HL-60/S4 treated with retinoic acid at 250 ng/mL for 4 days and 3 days (cell line): ENCODE results near the gene MMP12.

Experiments
- in situ Hi-C: fragments of 300-500 bp; cut with MboI; formaldehyde crosslinking; loops from 2 replicates; pipeline ENCODE4 v1.7.0; 2022; ENCODE audit warnings: low sequenced_read_pairs

MMP12 gene

GRCh38 chr11:102850973-102851745 is 23.6 kb downstream of the MMP12 start:
- in situ Hi-C loops: no loop called here

GRCh38 chr11:102849311-102849710 is 25.5 kb downstream of the MMP12 start:
- in situ Hi-C loops: no loop called here

- in situ Hi-C loops: no loop called here
These were observed 28.5 kb downstream of the MMP12 start for GRCh38 chr11:102846292-102846691.

DNA sequence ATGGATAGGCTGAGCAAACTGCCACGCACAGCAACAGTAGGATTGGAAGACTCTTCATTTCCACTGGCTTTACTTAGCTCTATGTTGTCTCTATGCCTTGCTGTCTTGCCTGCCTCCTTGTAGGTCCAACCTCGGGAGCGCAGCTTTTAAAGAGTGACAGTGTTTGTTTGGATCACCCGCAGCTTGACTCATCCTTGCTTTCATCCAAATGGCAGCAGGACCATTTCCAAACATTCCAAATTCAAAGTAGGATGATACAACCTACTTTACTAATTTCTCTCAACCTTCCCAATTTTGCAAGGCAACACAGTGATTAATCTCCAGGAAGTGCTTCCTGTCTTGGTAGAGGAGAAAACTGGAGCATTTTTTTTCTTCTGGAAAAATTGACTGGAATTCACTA is 31.3 kb downstream of the MMP12 start, which contains the start of gene MMP3:
MMP3 (minus strand) TSS at position 121 of the 400 bp plus-strand sequence; CDS start at position 58, 63 bp downstream.
- in situ Hi-C loops: no loop called here

DNA sequence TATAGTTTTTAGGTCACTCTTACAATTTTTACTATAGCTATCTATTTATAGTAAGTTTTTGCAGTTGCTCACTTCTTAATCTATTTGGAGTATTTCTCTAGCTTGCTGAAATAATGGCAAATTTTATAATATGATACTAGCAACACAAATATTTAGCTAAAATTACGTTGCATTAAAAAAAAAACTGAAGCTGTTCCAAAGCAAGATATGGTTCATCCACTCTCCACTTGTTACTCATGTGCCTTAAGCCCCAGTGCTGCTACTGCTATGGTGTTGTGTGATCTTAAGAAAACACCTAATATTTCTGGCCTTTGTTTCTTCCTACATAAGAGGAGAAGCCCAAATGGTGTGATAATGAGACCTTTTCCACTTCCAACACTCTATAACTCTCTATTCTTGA is 31.9 kb downstream of the MMP12 start:
- in situ Hi-C loops: no loop called here

DNA sequence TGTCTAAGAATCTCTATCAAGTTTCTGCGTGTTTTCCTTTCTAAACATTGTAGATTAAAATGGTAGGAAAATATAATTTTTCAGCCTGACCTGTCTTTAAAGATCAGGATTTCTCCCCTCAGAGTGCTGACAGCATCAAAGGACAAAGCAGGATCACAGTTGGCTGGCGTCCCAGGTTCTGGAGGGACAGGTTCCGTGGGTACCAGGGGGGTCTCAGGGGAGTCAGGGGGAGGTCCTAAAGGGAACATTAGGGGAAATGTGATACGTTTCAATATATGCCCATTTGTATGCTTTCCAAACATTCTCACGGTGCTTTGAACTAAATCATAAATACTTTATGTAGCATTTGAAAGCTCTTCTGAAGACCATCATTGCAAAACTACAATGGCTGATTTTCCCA is 34.8 kb downstream of the MMP12 start:
- in situ Hi-C loops: no loop called here

DNA sequence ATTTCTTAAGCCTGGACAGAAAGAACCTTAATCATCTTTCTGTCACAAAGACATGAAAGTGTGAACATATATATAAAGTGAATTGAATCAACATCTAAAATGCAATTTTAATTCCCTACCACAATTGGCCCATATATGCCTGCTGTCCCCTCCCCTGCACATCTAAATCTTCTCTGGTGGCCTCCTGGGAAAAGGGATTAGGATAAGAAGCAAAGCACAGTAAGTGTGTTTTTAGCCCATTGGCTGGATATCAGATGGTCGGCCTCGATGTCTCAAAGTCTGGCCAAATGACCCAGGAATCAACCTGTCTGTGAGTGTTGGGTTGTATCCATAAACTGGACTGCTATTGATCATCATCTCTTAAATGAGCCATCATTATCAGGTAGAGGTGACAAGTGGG is 37.1 kb downstream of the MMP12 start:
- in situ Hi-C loops: no loop called here

DNA sequence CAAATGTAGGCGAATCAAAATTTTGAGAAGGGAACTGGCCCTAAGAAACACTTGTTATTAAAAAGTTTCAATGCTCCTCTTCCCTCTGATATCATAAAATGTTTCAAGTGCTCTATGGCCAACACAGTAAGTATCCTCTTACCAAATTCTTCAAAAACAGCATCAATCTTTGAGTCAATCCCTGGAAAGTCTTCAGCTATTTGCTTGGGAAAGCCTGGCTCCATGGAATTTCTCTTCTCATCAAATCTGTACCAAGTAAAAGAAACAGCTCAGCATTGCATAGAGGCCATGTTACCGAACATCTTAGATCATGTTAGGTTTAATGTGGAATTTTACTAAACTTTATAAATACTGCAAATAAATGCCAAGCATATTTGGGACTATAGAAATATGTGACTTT is 37.6 kb downstream of the MMP12 start:
- in situ Hi-C loops: no loop called here

DNA sequence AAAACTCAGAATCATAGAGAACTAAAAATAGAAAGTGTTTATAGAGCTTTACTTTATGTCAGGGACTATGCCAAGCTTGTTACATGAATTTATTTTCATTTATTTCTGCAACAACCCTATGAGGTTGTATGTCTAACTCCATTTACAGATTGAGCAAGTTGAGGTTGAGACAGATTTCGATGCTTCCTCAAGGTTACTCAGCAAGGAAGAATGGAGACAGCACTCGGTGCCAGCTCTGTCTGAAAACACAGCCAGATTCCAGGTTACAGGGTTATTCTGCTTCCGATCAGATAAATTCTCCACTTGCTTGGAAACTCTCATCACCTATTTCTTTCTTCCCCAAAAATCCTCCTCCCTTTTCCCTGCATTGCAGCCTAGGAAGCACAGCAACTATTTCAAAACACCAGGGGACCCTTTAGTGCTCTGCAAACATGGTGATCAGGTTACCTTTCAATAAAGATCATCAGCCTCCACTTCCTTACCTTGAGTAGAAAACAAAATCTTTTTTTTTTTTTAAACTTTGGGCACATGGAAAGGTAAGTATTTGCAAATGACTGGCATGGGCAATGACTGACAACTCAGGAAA is 38.4 kb downstream of the MMP12 start:
- in situ Hi-C loops: no loop called here

DNA sequence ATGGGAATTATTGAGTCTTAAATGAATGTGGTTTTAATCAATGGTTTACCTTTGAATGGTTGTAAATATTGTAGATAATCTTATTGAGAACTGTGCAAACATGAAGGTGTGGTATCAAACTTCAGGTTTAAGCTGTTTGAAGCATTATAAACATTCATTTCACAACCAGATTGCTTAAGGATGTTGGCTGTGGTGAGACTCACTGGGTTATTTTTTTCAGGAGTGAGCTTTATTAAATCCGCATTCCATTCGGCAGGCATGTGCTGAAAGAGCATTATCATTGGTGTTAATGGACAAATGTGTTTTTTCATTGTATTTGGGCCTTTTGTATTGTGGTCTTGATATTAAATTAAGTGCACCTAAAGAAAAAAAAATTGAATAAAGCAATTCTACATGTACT is 41.1 kb downstream of the MMP12 start:
- in situ Hi-C loops: no loop called here

DNA sequence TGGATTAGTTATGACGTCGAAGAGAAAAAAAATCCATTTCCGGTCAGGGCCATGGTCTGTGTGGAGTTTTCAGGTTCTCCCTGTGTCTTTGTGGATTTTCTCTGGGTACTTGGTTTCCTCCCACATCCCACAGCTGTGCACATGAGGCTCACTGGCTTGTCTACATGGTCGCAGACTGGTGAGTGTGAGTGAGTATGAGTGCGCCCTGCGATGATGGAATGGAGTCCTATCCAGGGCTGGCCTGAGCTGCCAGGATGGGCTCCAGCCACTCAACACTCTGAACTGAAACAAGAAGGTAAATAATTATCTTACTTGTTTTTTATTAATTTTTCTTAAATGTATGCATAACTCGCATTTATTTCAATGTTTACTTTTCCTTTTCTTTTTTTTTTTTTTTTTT is 42.2 kb downstream of the MMP12 start:
- in situ Hi-C loops: no loop called here

GRCh38 chr11:102831489-102832440 is 43.0 kb downstream of the MMP12 start:
- in situ Hi-C loops: no loop called here

DNA sequence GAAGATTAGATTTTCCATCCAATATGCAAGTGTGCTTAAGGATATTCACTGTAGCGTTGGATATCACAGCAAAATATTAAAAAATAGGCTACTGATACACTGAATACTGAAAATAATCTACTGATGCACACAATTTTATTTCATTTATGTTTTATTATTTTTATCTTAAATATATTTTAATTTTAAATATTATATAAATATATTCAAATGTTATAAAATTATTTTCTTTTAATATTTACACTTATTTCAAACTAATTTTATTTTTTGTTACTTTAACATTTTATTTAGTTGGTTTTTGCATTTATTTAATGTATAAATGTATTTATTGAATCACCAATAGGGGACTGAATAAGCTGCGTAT is 43.7 kb downstream of the MMP12 start:
- in situ Hi-C loops: no loop called here

DNA sequence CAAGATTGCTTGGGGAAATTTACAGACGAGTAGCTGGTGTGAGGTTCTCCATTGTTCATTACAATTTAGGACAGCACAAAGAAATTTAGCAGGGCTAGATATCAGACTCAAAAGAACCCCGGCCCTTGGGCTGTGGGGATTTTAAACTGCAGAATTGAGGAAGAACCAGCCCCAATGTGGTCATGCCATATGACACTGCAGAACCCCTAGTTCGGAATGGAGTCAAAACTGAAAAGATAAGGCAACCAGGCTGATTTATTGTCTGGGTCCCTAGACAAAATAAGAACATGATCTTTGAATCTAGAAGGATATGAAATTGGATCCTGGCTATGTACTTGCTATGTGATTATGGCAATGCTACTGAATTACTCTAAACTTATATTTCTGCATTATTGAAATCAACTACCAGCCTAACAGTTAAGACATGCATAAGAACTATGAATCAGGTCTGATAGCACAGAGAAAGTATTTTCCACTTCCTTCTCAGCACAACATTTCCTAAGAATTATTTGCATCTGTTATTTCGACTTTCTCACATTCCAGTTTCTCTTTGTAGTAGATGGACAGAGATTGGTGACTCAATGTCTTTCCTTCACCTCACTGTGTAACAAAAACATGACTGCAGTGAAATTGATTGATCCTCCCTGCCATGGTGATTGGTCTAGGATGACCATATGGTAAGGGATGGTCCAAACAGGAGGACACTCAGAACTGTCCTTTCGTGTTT is 44.6 kb downstream of the MMP12 start:
- in situ Hi-C loops: no loop called here

DNA sequence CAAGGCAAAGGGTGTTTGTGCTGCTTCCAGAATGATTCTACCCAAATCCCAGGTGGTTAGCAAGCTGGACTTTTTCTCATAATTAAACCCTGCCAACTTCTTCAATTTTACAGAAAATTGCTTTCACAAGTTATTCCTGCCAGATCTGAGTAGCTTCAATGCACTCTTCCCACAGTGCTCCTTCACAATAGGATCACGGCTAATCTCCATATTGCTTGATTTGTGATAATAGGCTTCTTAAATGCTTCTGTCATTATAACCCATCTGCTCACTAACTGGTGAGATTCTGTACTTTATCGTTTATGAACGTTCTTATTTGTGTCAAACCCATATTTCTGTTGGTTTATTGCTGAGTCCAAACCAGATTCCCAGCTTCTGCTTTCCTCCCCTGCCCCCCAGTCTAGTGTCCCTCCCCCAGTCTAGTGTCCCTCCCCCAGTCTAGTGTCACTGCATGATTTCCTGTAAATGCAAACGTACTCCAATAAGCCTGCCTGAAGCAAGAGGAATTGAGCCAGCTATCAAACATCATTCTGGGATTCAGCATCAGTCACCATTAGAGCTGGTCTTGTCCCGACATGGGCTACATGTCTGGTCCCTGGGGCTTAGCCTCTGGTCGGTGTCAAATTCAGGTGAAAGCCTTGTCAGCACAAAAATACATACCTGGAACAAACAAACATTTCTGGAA is 45.3 kb downstream of the MMP12 start:
- in situ Hi-C loops: no loop called here

DNA sequence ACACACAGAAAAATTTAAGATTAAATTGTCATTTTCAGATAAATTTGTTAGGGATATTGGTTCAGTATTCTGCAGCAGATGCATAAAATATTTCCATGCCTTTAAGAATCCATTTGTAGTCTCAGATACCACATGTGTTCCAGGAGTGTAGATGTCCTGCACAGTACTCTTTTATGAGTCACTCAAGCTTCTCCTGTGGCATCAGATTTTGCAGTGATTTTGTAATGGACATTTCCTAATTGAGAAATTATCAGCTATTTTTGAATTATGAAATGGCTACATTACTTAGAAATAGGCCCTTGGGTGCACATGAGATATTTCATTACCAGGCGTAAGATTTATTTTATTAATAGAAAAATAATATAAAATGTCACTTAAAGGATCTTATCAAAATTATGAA is 50.2 kb downstream of the MMP12 start:
- in situ Hi-C loops: no loop called here

- in situ Hi-C loops: no loop called here
These were observed 55.3 kb downstream of the MMP12 start for GRCh38 chr11:102819491-102819890.

GRCh38 chr11:102813484-102813883 is 61.3 kb downstream of the MMP12 start:
- in situ Hi-C loops: no loop called here
